HL-60 (cell line): ENCODE data around the gene TTN.

Experiments used
- DNase-seq, 2 experiments: peaks; one replicate each; pipeline ENCODE4 v3.0.0-alpha.2; 2010 to 2020; ENCODE audit warnings: low read depth in 1 of 2, low spot score in 1 of 2
- H3K27ac ChIP-seq: fragments of 250-450 bp; sonication (Bioruptor Pico); replicated peaks from 2 replicates; pipeline ENCODE4 v1.5.1; 2020; ENCODE audit warnings: mild to moderate bottlenecking, moderate library complexity
- H3K27me3 ChIP-seq: fragments of 250-450 bp; sonication (Bioruptor Pico); 2 replicates; pipeline ENCODE4 v1.5.1; 2021; ENCODE audit warnings: mild to moderate bottlenecking, moderate library complexity; ENCODE audit not compliant: insufficient read depth, poor library complexity, severe bottlenecking
- H3K4me3 ChIP-seq: replicated peaks from 2 replicates; pipeline ENCODE4 v1.5.1; 2011; ENCODE audit warnings: mild to moderate bottlenecking, control low read depth, low read length; ENCODE audit not compliant: insufficient read depth
- CTCF ChIP-seq: IDR thresholded peaks from one replicate; pipeline ENCODE4 v1.5.1; 2011; ENCODE audit warnings: low read length, control low read depth, inconsistent platforms; ENCODE audit not compliant: insufficient read depth
- GABPA ChIP-seq: IDR thresholded peaks from 2 replicates; pipeline ENCODE4 v1.6.1; 2012; ENCODE audit warnings: low read depth
- POLR2AphosphoS5 ChIP-seq: IDR thresholded peaks from 2 replicates; pipeline ENCODE4 v1.6.1; 2012; ENCODE audit warnings: low read depth
- REST ChIP-seq: IDR thresholded peaks from 2 replicates; pipeline ENCODE4 v1.6.1; 2012; ENCODE audit warnings: low read depth; ENCODE audit not compliant: insufficient replicate concordance
- SPI1 ChIP-seq: IDR thresholded peaks from 2 replicates; pipeline ENCODE4 v1.6.1; 2012; ENCODE audit warnings: low read depth, mild to moderate bottlenecking, borderline replicate concordance

Gene TTN

GRCh38 chr2:178542569-178542968 lies 264.7 kb downstream of the TTN start:
- no peak for DNase-seq
- Histone ChIP-seq H3K27me3 (no peaks in the 10 kb centered on the region), H3K4me3 (no peak overlapping the region), H3K27ac (no peak overlapping the region)
- TF ChIP-seq CTCF, result no peak
- TF ChIP-seq SPI1, result no peak
- no peak for TF ChIP-seq GABPA
- no peak for TF ChIP-seq POLR2AphosphoS5
- no peak for TF ChIP-seq REST

GRCh38 chr2:178542161-178542560 lies 265.1 kb downstream of the TTN start:
- no peaks in the 10 kb centered on the region for H3K27me3 ChIP-seq
- H3K27ac ChIP-seq, result no peak overlapping the region
- DNase-seq, result no peak
- no peak overlapping the region for H3K4me3 ChIP-seq
- TF ChIP-seq GABPA, result no peak
- TF ChIP-seq REST, result no peak
- no peak for TF ChIP-seq SPI1
- no peak for TF ChIP-seq CTCF
- no peak for TF ChIP-seq POLR2AphosphoS5

- no peak for DNase-seq
- no peak for TF ChIP-seq SPI1
- TF ChIP-seq GABPA, result no peak
- TF ChIP-seq REST, result no peak
- no peak for TF ChIP-seq POLR2AphosphoS5
- no peak for TF ChIP-seq CTCF
- no peaks in the 10 kb centered on the region for H3K27me3 ChIP-seq
- H3K27ac ChIP-seq, result no peak overlapping the region
- H3K4me3 ChIP-seq, result no peak overlapping the region
Observed at GRCh38 chr2:178536037-178536436, 271.2 kb downstream of the TTN start.
